ENCODE measurements around the gene TFRC.
"Not testable (repeated sequence)": the region's sequence is repeated elsewhere in the genome, so short reads cannot be mapped to it uniquely, and the experiment has no call there.

The TFRC gene

DNA sequence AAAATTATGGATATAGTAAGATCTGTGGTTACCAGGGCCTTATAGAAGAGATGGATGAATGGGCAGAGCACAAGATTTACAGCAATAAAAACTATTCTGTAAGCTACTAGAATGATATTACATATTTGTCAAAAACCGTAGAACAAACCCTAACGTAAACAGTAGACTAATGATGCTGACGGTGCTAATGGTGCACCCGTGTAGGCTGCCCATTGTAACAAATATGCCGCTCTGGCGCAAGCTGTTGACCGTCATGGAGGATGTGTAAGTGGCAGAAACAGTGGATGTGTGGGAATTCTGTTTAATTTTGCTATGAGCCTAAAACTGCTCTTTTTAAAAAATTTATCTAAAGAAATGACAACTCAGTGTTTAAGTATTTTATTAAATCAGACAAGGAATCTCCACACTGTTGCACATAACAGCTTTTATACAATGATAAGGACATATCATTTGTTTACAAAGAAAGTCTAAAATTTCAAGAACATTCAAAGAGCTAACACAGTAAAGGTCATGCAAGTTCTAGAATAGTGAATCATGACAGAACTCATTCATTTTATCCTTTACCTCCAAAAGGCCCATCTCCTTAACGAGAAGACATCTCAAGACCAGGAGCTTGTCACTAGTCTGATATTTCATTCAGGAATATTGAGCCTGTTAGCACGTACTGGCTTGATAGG lies 32.8 kb downstream of the TFRC start:
- ATAC-seq (ENCODE audit: low read depth) (no peak), DNase-seq (ENCODE audit: low spot score in 2 of 2) (no peak)
- Mint-ChIP-seq H3K9me3 (no peaks in the 10 kb centered on the region), H3K36me3 (peaks cover 36% of the 10 kb centered on the region), H3K4me3 (no peak overlapping the region), H3K4me1 (no peaks in the 10 kb centered on the region), H3K27ac (peak overlapping the region; percentile 24), H3K27me3 (no peaks in the 10 kb centered on the region)

DNA sequence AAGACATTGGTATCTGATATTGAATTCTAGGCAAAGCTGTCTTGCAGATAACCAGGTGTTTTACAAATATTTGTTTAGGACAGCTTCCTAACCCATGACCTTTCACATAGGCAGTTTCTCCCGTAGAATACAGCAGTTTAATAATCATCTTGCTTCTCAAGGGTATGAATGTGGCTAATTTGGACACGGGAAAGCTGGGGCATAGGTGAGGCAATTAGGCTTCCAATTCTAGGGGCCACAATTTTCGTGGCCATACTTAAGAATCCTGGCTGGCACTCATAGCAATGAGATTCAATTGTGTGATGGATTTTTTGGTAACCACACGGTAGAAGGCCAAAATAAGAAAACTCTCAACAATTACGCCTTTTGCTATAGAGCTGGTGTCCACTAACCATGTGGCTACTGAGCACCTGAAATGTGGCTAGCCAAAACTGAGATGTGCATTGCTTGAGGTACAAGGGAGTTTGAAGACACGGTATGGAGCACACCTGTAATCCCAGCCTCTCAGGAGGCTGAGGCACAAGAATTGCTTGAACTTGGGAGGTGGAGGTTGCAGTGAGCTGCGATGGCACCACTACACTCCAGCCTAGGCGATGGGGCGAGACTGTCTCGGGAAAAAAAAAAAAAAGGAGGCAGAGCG lies 34.4 kb downstream of the TFRC start:
- no peak for DNase-seq (ENCODE audit: low spot score in 2 of 2)
- H3K36me3 Mint-ChIP-seq: peaks cover 36% of the 10 kb centered on the region
- no peak overlapping the region for H3K4me3 Mint-ChIP-seq
- ATAC-seq (ENCODE audit: low read depth): no peak
- no peak overlapping the region for H3K27ac Mint-ChIP-seq
- no peaks in the 10 kb centered on the region for H3K27me3 Mint-ChIP-seq
- peaks cover 2% of the 10 kb centered on the region for H3K9me3 Mint-ChIP-seq
- H3K4me1 Mint-ChIP-seq: no peaks in the 10 kb centered on the region

DNA sequence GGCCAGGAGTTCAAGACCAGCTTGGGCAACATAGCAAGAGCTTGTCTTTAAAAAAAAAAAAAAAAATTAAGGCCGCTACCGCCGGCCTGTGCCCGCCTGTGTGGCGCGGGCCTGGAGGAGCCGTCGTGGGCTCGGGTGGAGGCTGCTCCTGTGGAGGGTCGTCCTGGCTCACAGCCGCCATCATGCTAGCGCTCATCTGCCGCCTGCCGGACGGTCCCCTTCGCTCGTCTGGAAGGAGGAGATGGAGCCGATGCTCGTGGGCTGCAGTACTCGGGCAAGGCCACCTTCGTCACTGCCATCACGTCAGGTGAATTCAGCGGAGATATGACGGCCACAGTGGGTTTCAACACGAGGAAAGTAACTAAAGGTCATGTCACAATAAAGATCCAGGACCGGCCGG lies 37.4 kb downstream of the TFRC start:
- peaks cover 11% of the 10 kb centered on the region for H3K9me3 Mint-ChIP-seq
- peaks cover 27% of the 10 kb centered on the region for H3K36me3 Mint-ChIP-seq
- no peaks in the 10 kb centered on the region for H3K4me1 Mint-ChIP-seq
- no peaks in the 10 kb centered on the region for H3K27me3 Mint-ChIP-seq
- no peak overlapping the region for H3K27ac Mint-ChIP-seq
- ATAC-seq (ENCODE audit: low read depth): no peak
- no peak overlapping the region for H3K4me3 Mint-ChIP-seq
- no peak for DNase-seq (ENCODE audit: low spot score in 2 of 2)

DNA sequence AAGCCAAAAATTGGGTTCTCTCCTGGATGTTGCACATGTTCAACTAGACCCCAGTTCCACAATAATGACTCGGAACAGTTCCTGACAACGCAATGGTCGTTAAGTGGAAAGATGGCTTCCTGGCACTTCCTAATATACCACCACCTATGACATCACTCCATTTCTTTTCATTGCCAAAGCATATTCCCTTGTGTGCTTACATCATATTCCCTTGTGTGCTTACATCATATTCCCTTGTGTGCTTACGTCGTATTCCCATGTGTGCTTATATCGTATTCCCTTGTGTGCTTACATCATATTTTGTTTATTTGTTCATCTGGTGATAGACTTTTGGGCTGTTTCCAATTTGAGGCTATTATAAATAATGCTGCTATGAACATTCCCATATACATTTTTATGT lies 39.2 kb downstream of the TFRC start:
- no peak overlapping the region for H3K4me3 Mint-ChIP-seq
- peaks cover 13% of the 10 kb centered on the region for H3K9me3 Mint-ChIP-seq
- H3K36me3 Mint-ChIP-seq: peaks cover 19% of the 10 kb centered on the region
- no peak for DNase-seq (ENCODE audit: low spot score in 2 of 2)
- no peak overlapping the region for H3K27ac Mint-ChIP-seq
- no peaks in the 10 kb centered on the region for H3K4me1 Mint-ChIP-seq
- ATAC-seq (ENCODE audit: low read depth): no peak
- H3K27me3 Mint-ChIP-seq: no peaks in the 10 kb centered on the region

DNA sequence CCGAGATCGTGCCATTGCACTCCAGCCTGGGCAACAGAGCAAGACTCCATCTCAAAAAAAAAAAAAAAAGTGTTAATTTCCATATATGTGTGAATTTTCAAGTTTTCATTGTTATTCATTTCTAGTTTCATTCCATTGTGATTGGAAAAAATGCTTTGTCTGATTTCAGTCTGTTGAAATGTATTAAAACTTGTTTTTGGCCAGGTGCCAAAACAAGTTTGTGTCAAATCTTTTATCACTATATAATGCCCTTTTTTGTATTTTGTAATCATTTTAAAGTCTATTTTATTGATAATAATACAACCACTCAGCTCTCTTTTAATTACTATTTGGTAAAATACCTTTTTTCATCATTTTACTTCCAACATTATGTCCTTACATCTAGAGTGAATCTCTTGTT lies 42.5 kb downstream of the TFRC start:
- Mint-ChIP-seq H3K9me3 (peaks cover 16% of the 10 kb centered on the region), H3K4me1 (no peaks in the 10 kb centered on the region), H3K4me3 (no peak overlapping the region), H3K27ac (no peak overlapping the region), H3K36me3 (peaks cover 10% of the 10 kb centered on the region), H3K27me3 (no peaks in the 10 kb centered on the region)
- no peak for ATAC-seq (ENCODE audit: low read depth)
- no peak for DNase-seq (ENCODE audit: low spot score in 2 of 2)

DNA sequence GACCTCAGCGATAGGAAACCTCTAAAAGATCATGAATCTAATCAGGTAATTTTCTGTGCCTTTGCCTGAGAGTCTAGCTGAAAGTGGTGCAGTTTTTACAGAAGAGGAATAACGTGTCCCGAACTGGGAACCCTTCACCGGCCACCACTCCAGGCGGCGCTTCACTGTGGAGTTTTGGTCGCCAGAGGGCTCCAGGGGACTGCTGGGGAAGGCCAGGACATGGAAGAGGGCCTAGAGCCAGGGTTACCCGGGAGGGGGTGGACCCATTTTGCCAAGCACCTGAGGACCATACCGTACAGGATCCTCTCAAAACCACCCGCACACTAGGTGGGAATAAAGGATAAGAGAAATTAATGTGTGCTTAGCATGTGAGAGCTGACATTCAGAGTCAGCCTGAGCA lies 55.8 kb downstream of the TFRC start:
- not testable (repeated sequence) for H3K9me3 Mint-ChIP-seq; H3K27ac Mint-ChIP-seq; DNase-seq (ENCODE audit: low spot score in 2 of 2); H3K4me3 Mint-ChIP-seq; H3K36me3 Mint-ChIP-seq; H3K27me3 Mint-ChIP-seq; ATAC-seq (ENCODE audit: low read depth); H3K4me1 Mint-ChIP-seq

DNA sequence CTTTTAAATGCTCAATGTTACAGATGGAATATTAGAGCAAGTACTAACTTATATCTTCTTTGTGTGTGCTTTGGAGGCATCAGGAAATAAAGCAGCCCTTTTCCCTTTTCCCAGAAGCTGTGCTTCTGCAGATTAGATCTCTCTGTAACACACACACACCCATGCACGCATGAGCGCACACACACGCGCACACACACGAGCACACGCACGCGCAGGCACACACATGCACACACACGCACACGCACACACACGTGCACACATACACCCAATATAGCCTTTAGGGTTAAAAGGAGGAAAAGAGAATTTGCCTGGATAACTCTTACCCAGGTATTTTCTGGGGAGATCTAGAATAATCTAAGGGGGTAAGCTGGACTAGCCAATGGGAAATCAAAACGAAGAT lies 56.9 kb downstream of the TFRC start:
- DNase-seq (ENCODE audit: low spot score in 2 of 2) (no peak), ATAC-seq (ENCODE audit: low read depth) (no peak)
- peaks cover 3% of the 10 kb centered on the region for H3K27me3 Mint-ChIP-seq
- H3K27ac Mint-ChIP-seq: no peak overlapping the region
- peaks cover 2% of the 10 kb centered on the region for H3K4me1 Mint-ChIP-seq
- no peaks in the 10 kb centered on the region for H3K36me3 Mint-ChIP-seq
- H3K9me3 Mint-ChIP-seq: no peaks in the 10 kb centered on the region
- no peak overlapping the region for H3K4me3 Mint-ChIP-seq

DNA sequence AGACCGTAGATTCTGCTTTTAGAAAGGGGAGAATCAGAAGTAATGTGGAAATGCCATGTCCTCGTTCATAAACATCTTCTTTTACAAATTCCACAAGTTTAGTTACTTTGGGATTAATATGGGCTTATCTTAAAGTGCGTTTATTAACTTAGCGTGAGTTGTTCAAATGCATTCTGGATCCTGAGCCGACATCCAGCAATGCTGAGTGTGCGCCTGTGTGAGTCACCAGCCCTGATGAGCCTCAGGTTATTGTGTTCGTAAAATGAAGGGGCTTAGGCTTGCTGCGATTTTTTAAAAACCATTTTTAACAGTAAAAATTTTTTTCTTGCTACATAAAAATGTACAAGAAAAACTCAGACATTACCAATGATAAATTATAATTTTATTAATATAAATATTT lies 57.9 kb downstream of the TFRC start:
- Mint-ChIP-seq H3K36me3 (no peaks in the 10 kb centered on the region), H3K27me3 (peaks cover 3% of the 10 kb centered on the region), H3K27ac (no peak overlapping the region), H3K4me3 (no peak overlapping the region), H3K9me3 (no peaks in the 10 kb centered on the region), H3K4me1 (peaks cover 2% of the 10 kb centered on the region)
- ATAC-seq (ENCODE audit: low read depth): no peak
- no peak for DNase-seq (ENCODE audit: low spot score in 2 of 2)

DNA sequence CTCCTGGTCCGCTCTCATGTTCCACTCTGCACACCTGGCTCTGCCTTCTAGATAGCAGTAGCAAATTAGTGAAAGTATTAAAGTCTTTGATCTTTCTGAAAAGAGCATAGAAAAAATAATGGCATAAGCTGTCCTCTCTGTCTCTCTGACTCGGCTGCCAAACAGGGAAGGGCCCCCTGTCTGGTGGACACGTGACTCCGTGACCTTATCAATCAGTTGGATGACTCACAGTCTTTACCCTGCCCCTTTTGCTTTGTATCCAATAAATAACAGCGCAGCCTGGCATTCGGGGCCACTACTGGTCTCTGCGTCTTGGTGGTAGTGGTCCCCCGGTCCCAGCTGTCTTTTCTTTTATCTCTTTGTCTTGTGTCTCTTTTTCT lies 59.4 kb downstream of the TFRC start:
- not testable (repeated sequence) for ATAC-seq (ENCODE audit: low read depth); H3K9me3 Mint-ChIP-seq; H3K27ac Mint-ChIP-seq; H3K27me3 Mint-ChIP-seq; H3K36me3 Mint-ChIP-seq; H3K4me3 Mint-ChIP-seq; H3K4me1 Mint-ChIP-seq; DNase-seq (ENCODE audit: low spot score in 2 of 2)

DNA sequence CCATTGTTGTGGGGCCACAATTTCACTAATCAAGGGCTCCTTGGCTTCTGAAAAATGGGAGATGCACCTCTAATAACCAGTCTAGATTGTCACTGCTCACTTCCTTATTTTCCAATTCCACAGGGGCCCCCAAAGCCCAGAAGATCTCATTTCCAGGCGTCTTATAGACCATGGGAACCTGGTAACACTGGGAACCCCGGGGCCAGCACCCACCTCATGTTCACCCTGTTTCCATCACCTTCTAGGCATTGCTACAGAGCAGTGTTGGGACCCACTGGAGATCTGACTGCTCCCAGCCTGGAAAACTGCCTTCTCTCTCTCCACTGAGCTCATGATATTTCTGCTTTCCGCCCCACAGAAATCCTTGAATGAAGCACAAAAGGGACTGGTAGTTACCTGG lies 61.5 kb downstream of the TFRC start:
- peaks cover 3% of the 10 kb centered on the region for H3K27me3 Mint-ChIP-seq
- no peak overlapping the region for H3K4me3 Mint-ChIP-seq
- no peak for ATAC-seq (ENCODE audit: low read depth)
- no peaks in the 10 kb centered on the region for H3K9me3 Mint-ChIP-seq
- H3K4me1 Mint-ChIP-seq: peaks cover 2% of the 10 kb centered on the region
- no peak for DNase-seq (ENCODE audit: low spot score in 2 of 2)
- H3K36me3 Mint-ChIP-seq: no peaks in the 10 kb centered on the region
- no peak overlapping the region for H3K27ac Mint-ChIP-seq

DNA sequence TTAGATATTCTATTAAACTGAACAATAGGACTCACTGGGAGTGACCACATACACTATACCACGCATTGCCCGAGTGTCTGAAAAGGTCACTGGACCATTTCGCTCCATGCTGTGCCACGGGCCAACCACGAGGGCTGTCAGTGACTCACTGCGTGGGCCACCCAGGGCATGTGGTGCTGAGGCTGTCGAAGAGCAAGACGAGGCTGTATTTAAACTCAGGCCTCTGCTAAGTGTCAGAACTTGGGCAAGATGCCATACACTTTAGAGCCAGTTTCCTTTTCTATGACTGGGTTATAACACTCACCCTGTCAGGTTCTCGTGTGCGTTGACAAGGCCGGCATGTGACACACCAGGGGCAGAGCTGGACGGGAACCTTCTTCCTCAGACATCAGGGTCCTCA lies 62.3 kb downstream of the TFRC start:
- H3K9me3 Mint-ChIP-seq; H3K36me3 Mint-ChIP-seq; H3K27me3 Mint-ChIP-seq; H3K27ac Mint-ChIP-seq; H3K4me1 Mint-ChIP-seq; ATAC-seq (ENCODE audit: low read depth); H3K4me3 Mint-ChIP-seq; DNase-seq (ENCODE audit: low spot score in 2 of 2): not testable (repeated sequence)

DNA sequence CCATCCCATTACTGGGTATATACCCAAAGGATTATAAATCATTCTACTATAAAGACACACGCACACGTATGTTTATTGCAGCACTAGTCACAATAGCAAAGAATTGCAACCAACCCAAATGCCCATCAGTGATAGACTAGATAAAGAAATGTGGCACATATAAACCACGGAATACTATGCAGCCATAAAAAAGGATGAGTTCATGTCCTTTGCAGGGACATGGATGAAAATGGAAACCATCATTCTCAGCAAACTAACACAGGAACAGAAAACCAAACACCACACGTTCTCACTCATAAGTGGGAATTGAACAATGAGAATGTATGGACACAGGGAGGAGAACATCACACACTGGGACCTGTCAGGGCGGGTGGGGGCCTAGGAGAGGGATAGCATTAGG lies 63.7 kb downstream of the TFRC start:
- not testable (repeated sequence) for ATAC-seq (ENCODE audit: low read depth); H3K27ac Mint-ChIP-seq; H3K36me3 Mint-ChIP-seq; DNase-seq (ENCODE audit: low spot score in 2 of 2); H3K9me3 Mint-ChIP-seq; H3K27me3 Mint-ChIP-seq; H3K4me1 Mint-ChIP-seq; H3K4me3 Mint-ChIP-seq

DNA sequence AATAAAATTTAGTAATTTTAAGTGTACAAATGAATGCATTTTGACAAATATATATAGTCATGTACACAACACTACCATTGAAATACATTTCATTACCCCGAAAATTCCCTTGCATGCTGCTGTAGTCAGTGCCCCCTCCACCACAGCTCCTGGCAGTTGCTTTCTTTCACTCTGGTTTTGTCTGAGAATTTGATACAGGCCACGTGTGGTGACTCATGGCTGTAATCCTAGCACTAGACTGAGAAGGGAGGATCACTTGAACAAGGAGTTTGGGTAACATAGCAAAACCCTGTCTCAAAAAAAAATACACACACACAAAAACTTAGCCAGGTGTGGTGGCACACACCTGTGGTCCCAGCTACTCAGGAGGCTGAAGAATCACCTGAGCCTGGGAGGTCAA lies 65.4 kb downstream of the TFRC start:
- no peaks in the 10 kb centered on the region for H3K4me1 Mint-ChIP-seq
- peaks cover 6% of the 10 kb centered on the region for H3K27me3 Mint-ChIP-seq
- no peaks in the 10 kb centered on the region for H3K9me3 Mint-ChIP-seq
- DNase-seq (ENCODE audit: low spot score in 2 of 2) (no peak), ATAC-seq (ENCODE audit: low read depth) (no peak)
- H3K36me3 Mint-ChIP-seq: no peaks in the 10 kb centered on the region
- no peak overlapping the region for H3K4me3 Mint-ChIP-seq
- no peak overlapping the region for H3K27ac Mint-ChIP-seq

DNA sequence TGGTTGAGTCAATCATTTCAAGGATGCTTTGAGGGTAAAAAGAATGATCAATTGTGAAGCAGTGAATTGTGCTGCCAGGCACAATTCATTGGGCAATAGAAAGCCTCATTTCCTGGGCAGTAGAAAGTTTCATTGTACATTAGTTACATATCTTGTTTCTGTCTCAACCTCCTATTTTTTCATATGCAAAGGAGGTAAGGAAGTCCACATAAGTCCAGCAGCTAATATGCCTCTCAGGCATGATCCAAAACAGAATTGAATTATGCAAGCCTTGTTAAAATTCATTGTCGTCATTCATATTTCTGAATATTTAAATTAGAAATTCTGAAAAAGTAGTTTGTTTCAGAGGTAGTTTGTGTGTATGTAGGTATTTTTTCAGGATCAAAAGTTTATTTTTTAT lies 65.8 kb downstream of the TFRC start:
- H3K27ac Mint-ChIP-seq: no peak overlapping the region
- H3K36me3 Mint-ChIP-seq: no peaks in the 10 kb centered on the region
- no peaks in the 10 kb centered on the region for H3K9me3 Mint-ChIP-seq
- H3K27me3 Mint-ChIP-seq: peaks cover 6% of the 10 kb centered on the region
- H3K4me3 Mint-ChIP-seq: no peak overlapping the region
- ATAC-seq (ENCODE audit: low read depth) (no peak), DNase-seq (ENCODE audit: low spot score in 2 of 2) (no peak)
- no peaks in the 10 kb centered on the region for H3K4me1 Mint-ChIP-seq
